Urinary bladder (tissue), 4 donors: ENCODE data around the gene P4HTM. TPM values are rescaled to one million over a fixed set of nuclear protein-coding genes. Genes with fewer than 3 reads are reported as not detected.

ENCODE experiments used
- DNase-seq: peaks from one replicate; pipeline ENCODE4 v3.0.0-alpha.2; 2015; ENCODE audit errors: extremely low spot score
- H3K27ac ChIP-seq: one replicate; pipeline ENCODE4 v1.5.1; 2013; ENCODE audit warnings: low read depth, mild to moderate bottlenecking, moderate library complexity
- H3K36me3 ChIP-seq: one replicate; pipeline ENCODE4 v1.6.1; 2013; ENCODE audit warnings: mild to moderate bottlenecking, moderate library complexity; ENCODE audit not compliant: insufficient read depth
- H3K4me1 ChIP-seq: one replicate; pipeline ENCODE4 v1.6.1; 2013; ENCODE audit warnings: mild to moderate bottlenecking, moderate library complexity; ENCODE audit not compliant: insufficient read depth
- H3K4me3 ChIP-seq: one replicate; pipeline ENCODE4 v1.5.1; 2013; ENCODE audit warnings: low read depth, low read length
- WGBS: extraction: QIAGEN DNeasy Blood & Tissue Kit; methylation state at CpG from one replicate; pipeline ENCODE4 v1.1.7; 2013; 5-methylcytosine and 5-hydroxymethylcytosine counted together
- polyA plus RNA-seq: library from polyadenylated mRNA; stranded (reverse); fragments of 200-250 nt; gene quantifications from one replicate; pipeline ENCODE4 v1.2.3, GENCODE V29; 2013
- total RNA-seq: library from RNA; depleted of rRNA; stranded (reverse); fragments of >200 nt; gene quantifications from one replicate; pipeline ENCODE4 v1.2.3, GENCODE V29; 2014
- donor health status: healthy with polysubstance abuse.
- donor health status: healthy.

The P4HTM gene
- total and polyA plus RNA-seq, 2 donors, result 30.9 to 31.6 TPM

GRCh38 chr3:49019941-49020329 is 29.9 kb downstream of the P4HTM start:
- no peak for DNase-seq
- Histone ChIP-seq H3K27ac (peak overlapping the region; percentile 97), H3K4me1 (no peaks in the 10 kb centered on the region), H3K4me3 (no peak overlapping the region), H3K36me3 (peaks cover 7% of the 10 kb centered on the region)
- 44% methylated on average over 12 of the region's 12 CpGs for WGBS

GRCh38 chr3:49020330-49021212 is 30.5 kb downstream of the P4HTM start:
- H3K4me3 ChIP-seq, result peak overlapping the region; percentile 64
- H3K27ac ChIP-seq, result peak overlapping the region; percentile 97
- WGBS, result 2% methylated on average over 51 of the region's 51 CpGs
- no peaks in the 10 kb centered on the region for H3K4me1 ChIP-seq
- peaks cover 7% of the 10 kb centered on the region for H3K36me3 ChIP-seq
- no peak for DNase-seq

- H3K4me3 ChIP-seq, result peak overlapping the region; percentile 64
- H3K4me1 ChIP-seq, result no peaks in the 10 kb centered on the region
- peak; percentile 96 for DNase-seq
- under 1% methylated on average over 60 of the region's 60 CpGs for WGBS
- H3K36me3 ChIP-seq, result peaks cover 4% of the 10 kb centered on the region
- H3K27ac ChIP-seq, result peak overlapping the region; percentile 97
Observed at GRCh38 chr3:49021213-49021812, 31.3 kb downstream of the P4HTM start.

GRCh38 chr3:49021813-49022687 is 32.0 kb downstream of the P4HTM start, which contains the start of gene NDUFAF3:
TSS of gene NDUFAF3 (plus strand) at chr3:49022121. CDS start at chr3:49022145, 24 bp downstream.
- DNase-seq, result peak; percentile 57
- peak within 1 kb of the TSS; percentile 64 for H3K4me3 ChIP-seq
- no peaks in the 10 kb centered on the region for H3K4me1 ChIP-seq
- H3K36me3 ChIP-seq, result peaks cover 4% of the 10 kb centered on the region
- WGBS, result under 1% methylated on average over 83 of the region's 83 CpGs
- peak within 1 kb of the TSS; percentile 97 for H3K27ac ChIP-seq

GRCh38 chr3:49022688-49023171 is 32.7 kb downstream of the P4HTM start:
- peak overlapping the region; percentile 59 for H3K4me3 ChIP-seq
- H3K36me3 ChIP-seq, result peaks cover 4% of the 10 kb centered on the region
- WGBS, result 25% methylated on average over 12 of the region's 12 CpGs
- peak overlapping the region; percentile 94 for H3K27ac ChIP-seq
- H3K4me1 ChIP-seq, result no peaks in the 10 kb centered on the region
- DNase-seq, result no peak

GRCh38 chr3:49023775-49024174 is 33.7 kb downstream of the P4HTM start:
- H3K4me3 ChIP-seq, result no peak overlapping the region
- H3K4me1 ChIP-seq, result no peaks in the 10 kb centered on the region
- H3K36me3 ChIP-seq, result peaks cover 4% of the 10 kb centered on the region
- DNase-seq, result no peak
- H3K27ac ChIP-seq, result no peak overlapping the region
- WGBS, result 90% methylated on average over 4 of the region's 4 CpGs

GRCh38 chr3:49024449-49024848 is 34.4 kb downstream of the P4HTM start:
- H3K36me3 ChIP-seq, result peaks cover 4% of the 10 kb centered on the region
- H3K4me3 ChIP-seq, result no peak overlapping the region
- no peak for DNase-seq
- no peak overlapping the region for H3K27ac ChIP-seq
- WGBS, result 75% methylated on average over 5 of the region's 5 CpGs
- no peaks in the 10 kb centered on the region for H3K4me1 ChIP-seq

GRCh38 chr3:49025005-49025792 is 35.2 kb downstream of the P4HTM start:
- H3K36me3 ChIP-seq, result peaks cover 4% of the 10 kb centered on the region
- no peaks in the 10 kb centered on the region for H3K4me1 ChIP-seq
- WGBS, result 67% methylated on average over 13 of the region's 13 CpGs
- H3K4me3 ChIP-seq, result no peak overlapping the region
- no peak overlapping the region for H3K27ac ChIP-seq
- DNase-seq, result no peak

- peaks cover 4% of the 10 kb centered on the region for H3K36me3 ChIP-seq
- no peak overlapping the region for H3K4me3 ChIP-seq
- 84% methylated on average over 8 of the region's 8 CpGs for WGBS
- no peak for DNase-seq
- no peak overlapping the region for H3K27ac ChIP-seq
- H3K4me1 ChIP-seq, result no peaks in the 10 kb centered on the region
Observed at GRCh38 chr3:49025793-49026520, 35.9 kb downstream of the P4HTM start.

- DNase-seq, result no peak
- H3K4me3 ChIP-seq, result no peak overlapping the region
- no peaks in the 10 kb centered on the region for H3K4me1 ChIP-seq
- H3K27ac ChIP-seq, result no peak overlapping the region
- 95% methylated on average over 3 of the region's 3 CpGs for WGBS
- peaks cover 4% of the 10 kb centered on the region for H3K36me3 ChIP-seq
Observed at GRCh38 chr3:49026536-49026935, 36.5 kb downstream of the P4HTM start.

GRCh38 chr3:49027634-49028033 is 37.6 kb downstream of the P4HTM start:
- Histone ChIP-seq H3K4me3 (no peak overlapping the region), H3K27ac (no peak overlapping the region), H3K4me1 (no peaks in the 10 kb centered on the region), H3K36me3 (peaks cover 5% of the 10 kb centered on the region)
- no peak for DNase-seq
- 95% methylated on average over 9 of the region's 9 CpGs for WGBS

GRCh38 chr3:49028298-49028672 is 38.2 kb downstream of the P4HTM start:
- DNase-seq, result no peak
- Histone ChIP-seq H3K4me3 (no peak overlapping the region), H3K36me3 (peaks cover 7% of the 10 kb centered on the region), H3K4me1 (no peaks in the 10 kb centered on the region), H3K27ac (no peak overlapping the region)
- WGBS, result 83% methylated on average over 4 of the region's 4 CpGs
